Esophagus squamous epithelium (tissue), 4 donors: ENCODE measurements around the gene PYROXD2.

ENCODE experiments used
- CTCF ChIP-seq, 6 experiments: fragments of 450-650 bp in 4 of 6; fragments of 200-600 bp in 2 of 6; sonication (generic) in 2 of 6; IDR thresholded peaks; one replicate each; pipeline ENCODE4 v1.5.1; 2016 to 2019; ENCODE audit warnings: antibody characterized with exemption in 6 of 6, mild to moderate bottlenecking in 4 of 6, moderate library complexity in 4 of 6
- POLR2A ChIP-seq, 4 donors: fragments of 450-650 bp; IDR thresholded peaks; one replicate each; pipeline ENCODE4 v1.6.1; 2017; ENCODE audit warnings: antibody characterized with exemption in 4 of 4, mild to moderate bottlenecking in 4 of 4, moderate library complexity in 3 of 4

GRCh38 chr10:98340940-98341310 is 74.1 kb downstream of the PYROXD2 start:
- TF ChIP-seq CTCF (IDR thresholded peaks at IDR 0.05), result no peak
- no peak for TF ChIP-seq POLR2A (IDR thresholded peaks at IDR 0.05)
